Urothelium cell line (cell line): Measurements from ENCODE around the gene GTF3C2.
"Not testable (repeated sequence)": the region's sequence is repeated elsewhere in the genome, so short reads cannot be mapped to it uniquely, and the experiment has no call there.

Experiments
- DNase-seq: peaks from one replicate; pipeline ENCODE4 v3.0.0; 2011; ENCODE audit warnings: low spot score, mixed read lengths
- FAIRE-seq: peaks from 2 replicates; lab custom pipeline; 2011; peaks lifted over from hg19 to GRCh38; lab: Jason Lieb, UNC

The GTF3C2 gene

GRCh38 chr2:27375513-27376099 is 19.0 kb upstream of the GTF3C2 start:
- DNase-seq = no peak

GRCh38 chr2:27373567-27373966 is 17.0 kb upstream of the GTF3C2 start:
- DNase-seq (no peak), FAIRE-seq (no peak)

More at GRCh38 chr2:27375513-27376099, 19.0 kb upstream of the GTF3C2 start:
- FAIRE-seq = no peak

GRCh38 chr2:27372937-27373336 is 16.4 kb upstream of the GTF3C2 start:
- FAIRE-seq (no peak), DNase-seq (no peak)

- FAIRE-seq (no peak), DNase-seq (no peak)
Observed at GRCh38 chr2:27370816-27371620, 14.5 kb upstream of the GTF3C2 start.

- DNase-seq (peak; percentile 99), FAIRE-seq (peak; percentile 74)
Observed at GRCh38 chr2:27370026-27370815, 13.7 kb upstream of the GTF3C2 start, which contains the start of the genes EIF2B4 and SNX17. Gene EIF2B4 (minus strand): TSS chr2:27370338. CDS start chr2:27370314, 24 bp downstream. Gene SNX17 (plus strand): TSS chr2:27370616. CDS start chr2:27370744, 128 bp downstream.

- peak; percentile 76 for DNase-seq
- FAIRE-seq = no peak
Observed at GRCh38 chr2:27369471-27370025, 13.0 kb upstream of the GTF3C2 start.

GRCh38 chr2:27363933-27364332 is 7.4 kb upstream of the GTF3C2 start:
- FAIRE-seq (no peak), DNase-seq (no peak)

- no peak for DNase-seq
- no peak for FAIRE-seq
Observed at GRCh38 chr2:27362678-27363420, 6.3 kb upstream of the GTF3C2 start.

GRCh38 chr2:27356056-27356381 is 545 bp downstream of the GTF3C2 start:
- DNase-seq = peak; percentile 49
- FAIRE-seq = no peak

GRCh38 chr2:27354597-27354927 is 2.0 kb downstream of the GTF3C2 start:
- DNase-seq (no peak), FAIRE-seq (no peak)

GRCh38 chr2:27353762-27354596 is 2.6 kb downstream of the GTF3C2 start:
- FAIRE-seq = no peak

GRCh38 chr2:27353386-27353761 is 3.2 kb downstream of the GTF3C2 start:
- not testable (repeated sequence) for FAIRE-seq

More at GRCh38 chr2:27353762-27354596, 2.6 kb downstream of the GTF3C2 start:
- no peak for DNase-seq

GRCh38 chr2:27351802-27352598 is 4.6 kb downstream of the GTF3C2 start:
- DNase-seq (no peak), FAIRE-seq (no peak)

More at GRCh38 chr2:27353386-27353761, 3.2 kb downstream of the GTF3C2 start:
- not testable (repeated sequence) for DNase-seq

- no peak for FAIRE-seq
- no peak for DNase-seq
Observed at GRCh38 chr2:27350106-27350693, 6.4 kb downstream of the GTF3C2 start.

- FAIRE-seq = no peak
- no peak for DNase-seq
Observed at GRCh38 chr2:27347641-27348040, 8.9 kb downstream of the GTF3C2 start.

GRCh38 chr2:27336173-27336572 is 20.4 kb downstream of the GTF3C2 start:
- FAIRE-seq (no peak), DNase-seq (no peak)

GRCh38 chr2:27335311-27335710 is 21.3 kb downstream of the GTF3C2 start:
- FAIRE-seq (no peak), DNase-seq (no peak)

GRCh38 chr2:27324720-27325119 is 31.8 kb downstream of the GTF3C2 start:
- FAIRE-seq (no peak), DNase-seq (no peak)
